Epidermal melanocyte (primary cell): Measurements from ENCODE around the gene ARHGAP9.
A peak's percentile ranks its signal among the peaks of the same experiment; 100 is the strongest.
"Not testable (repeated sequence)": the region's sequence is repeated elsewhere in the genome, so short reads cannot be mapped to it uniquely, and the experiment has no call there.

ENCODE experiments used
- DNase-seq: peaks from one replicate; pipeline ENCODE4 v3.0.0; 2011; ENCODE audit warnings: low spot score; ENCODE audit not compliant: insufficient read length

The ARHGAP9 gene

DNA sequence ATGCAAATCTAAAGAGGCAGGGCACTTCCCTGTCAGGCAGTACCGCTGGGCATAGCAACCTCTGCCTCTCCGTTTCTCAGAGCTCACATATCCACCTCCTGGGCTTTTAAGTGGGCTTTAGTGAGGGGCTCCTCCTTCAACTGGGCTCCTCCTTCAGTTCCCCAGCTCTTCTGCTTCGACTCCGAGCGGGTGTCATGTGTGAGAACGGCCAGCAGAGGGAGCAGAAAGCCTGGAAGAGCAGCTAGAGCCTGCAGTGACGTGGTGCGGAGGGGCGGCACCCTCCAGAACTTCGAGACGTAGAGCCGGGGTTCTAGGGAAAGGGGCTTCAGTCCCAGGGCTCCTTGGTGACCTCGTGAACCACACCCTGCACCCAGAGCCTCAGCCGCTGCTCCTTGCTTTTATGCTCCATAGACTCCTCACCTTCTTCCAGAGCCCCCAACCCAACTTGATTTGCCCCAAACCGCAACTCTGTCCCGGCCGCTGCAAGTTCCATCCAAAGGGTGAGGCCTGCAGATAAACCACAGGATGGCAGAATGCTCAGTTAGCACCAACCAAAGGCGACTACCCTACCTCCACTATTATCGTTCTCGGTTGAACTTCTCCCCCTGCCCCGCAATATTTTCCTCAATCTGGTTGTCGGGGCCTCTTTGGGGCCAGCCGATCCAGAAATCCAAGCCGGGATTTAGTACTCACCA is 20.5 kb downstream of the ARHGAP9 start:
- peak; percentile 80 for DNase-seq

- DNase-seq: no peak
Observed at GRCh38 chr12:57458665-57459054, 21.0 kb downstream of the ARHGAP9 start.

GRCh38 chr12:57456737-57457490 is 22.8 kb downstream of the ARHGAP9 start:
- no peak for DNase-seq

DNA sequence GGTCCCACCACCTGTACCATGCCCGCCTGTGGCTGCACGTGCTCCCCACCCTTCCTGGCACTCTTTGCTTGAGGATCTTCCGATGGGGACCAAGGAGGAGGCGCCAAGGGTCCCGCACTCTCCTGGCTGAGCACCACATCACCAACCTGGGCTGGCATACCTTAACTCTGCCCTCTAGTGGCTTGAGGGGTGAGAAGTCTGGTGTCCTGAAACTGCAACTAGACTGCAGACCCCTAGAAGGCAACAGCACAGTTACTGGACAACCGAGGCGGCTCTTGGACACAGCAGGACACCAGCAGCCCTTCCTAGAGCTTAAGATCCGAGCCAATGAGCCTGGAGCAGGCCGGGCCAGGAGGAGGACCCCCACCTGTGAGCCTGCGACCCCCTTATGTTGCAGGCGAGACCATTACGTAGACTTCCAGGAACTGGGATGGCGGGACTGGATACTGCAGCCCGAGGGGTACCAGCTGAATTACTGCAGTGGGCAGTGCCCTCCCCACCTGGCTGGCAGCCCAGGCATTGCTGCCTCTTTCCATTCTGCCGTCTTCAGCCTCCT is 23.4 kb downstream of the ARHGAP9 start:
- DNase-seq: no peak

DNA sequence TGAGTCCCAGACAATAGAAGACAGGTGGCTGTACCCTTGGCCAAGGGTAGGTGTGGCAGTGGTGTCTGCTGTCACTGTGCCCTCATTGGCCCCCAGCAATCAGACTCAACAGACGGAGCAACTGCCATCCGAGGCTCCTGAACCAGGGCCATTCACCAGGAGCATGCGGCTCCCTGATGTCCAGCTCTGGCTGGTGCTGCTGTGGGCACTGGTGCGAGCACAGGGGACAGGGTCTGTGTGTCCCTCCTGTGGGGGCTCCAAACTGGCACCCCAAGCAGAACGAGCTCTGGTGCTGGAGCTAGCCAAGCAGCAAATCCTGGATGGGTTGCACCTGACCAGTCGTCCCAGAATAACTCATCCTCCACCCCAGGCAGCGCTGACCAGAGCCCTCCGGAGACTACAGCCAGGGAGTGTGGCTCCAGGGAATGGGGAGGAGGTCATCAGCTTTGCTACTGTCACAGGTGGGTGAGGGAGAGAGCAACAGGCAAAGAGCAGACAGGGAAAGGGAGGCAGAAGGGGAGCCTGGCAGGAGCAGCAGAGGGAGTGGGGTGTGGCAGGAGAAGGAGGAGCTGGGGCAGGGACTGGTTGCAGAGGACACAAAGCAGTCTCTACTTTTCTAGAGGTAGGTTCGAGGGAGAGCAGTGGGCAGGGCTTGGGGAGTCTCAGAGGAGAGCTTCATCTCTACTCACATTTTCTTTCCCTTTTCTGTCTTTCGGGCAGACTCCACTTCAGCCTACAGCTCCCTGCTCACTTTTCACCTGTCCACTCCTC is 24.1 kb downstream of the ARHGAP9 start:
- no peak for DNase-seq

- no peak for DNase-seq
Observed at GRCh38 chr12:57454566-57455373, 24.9 kb downstream of the ARHGAP9 start, which contains the start of gene INHBE. Gene INHBE (plus strand): TSS chr12:57455307. CDS start chr12:57455537, 230 bp downstream.

DNA sequence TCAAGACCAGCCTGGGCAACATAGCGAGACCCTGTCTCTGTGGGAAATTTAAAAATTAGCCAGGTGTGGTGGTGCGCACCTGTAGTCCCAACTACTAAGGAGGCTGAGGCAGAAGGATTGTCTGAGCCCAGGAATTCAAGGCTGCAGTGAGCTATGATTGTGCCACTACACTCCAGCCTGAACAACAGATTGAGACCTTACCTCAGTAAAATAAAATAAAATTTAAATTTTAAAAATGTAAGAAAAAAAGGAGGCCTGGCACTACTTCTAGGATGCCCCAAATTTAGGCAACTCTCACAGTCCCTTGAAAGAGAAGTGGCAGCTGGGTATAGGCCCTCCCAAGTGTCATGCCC is 25.5 kb downstream of the ARHGAP9 start:
- no peak for DNase-seq

DNA sequence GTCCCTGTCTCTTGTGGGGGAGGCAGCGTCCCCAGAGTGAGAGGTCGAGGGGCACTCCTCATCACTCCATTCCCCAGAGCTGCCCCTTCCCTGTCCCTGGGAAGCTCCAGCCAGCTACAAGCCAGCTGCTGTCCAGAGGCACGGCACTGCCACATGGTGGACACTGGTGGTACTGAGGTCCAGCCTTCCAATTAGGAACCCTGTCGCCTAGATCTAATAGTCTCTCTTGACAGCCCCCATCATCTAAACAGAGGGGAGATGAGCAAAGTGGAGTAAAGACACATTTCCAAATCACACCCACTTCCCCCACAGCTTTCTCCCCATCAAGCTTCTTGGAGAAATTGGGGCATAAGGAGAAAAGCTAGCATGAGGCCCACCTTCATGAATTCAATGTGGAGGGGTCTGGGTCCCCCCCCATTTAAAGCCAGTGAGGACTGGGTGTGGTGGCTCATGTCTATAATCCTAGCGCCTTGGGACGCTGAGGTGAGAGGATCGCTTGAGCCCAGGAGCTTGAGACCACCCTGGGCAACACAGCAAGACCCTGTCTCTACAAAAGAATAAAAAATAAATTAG is 26.6 kb downstream of the ARHGAP9 start:
- no peak for DNase-seq

DNA sequence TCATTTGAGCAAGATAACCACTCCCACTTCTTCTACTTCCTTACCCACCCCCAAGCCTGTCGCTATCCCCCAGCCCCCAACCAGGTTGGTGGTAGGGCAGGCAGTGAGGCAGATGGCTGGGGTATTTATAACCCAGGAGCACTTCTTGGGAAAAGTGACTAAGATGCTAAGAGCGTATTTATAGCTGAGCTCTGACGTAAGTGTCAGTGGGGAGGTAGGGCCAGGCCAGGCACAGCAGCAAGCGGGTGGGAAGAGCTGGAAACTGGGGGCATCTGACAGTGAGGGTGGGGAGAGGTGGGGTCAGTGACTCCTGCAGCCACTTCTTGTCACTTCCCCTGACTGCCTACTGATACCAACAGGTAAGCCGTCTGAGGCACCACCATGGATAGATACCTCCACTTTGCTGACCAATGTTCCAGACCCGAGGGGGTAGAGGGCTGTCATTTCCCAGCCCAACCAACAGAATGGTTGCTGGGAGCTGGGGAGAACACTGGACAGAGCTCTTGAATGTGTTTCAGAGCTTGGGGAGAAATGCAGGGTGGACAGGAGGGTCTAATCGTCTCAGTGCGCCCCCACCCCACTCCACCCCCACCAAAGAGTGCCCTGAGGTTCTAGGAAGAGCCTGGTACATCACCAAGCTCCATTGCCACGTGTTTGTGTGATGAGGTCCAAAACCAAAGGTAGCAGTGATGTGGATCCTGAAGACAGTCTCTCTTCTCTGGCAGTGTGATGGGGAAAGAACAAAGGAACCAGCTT is 27.3 kb downstream of the ARHGAP9 start:
- no peak for DNase-seq

- no peak for DNase-seq
Observed at GRCh38 chr12:57451233-57451778, 28.4 kb downstream of the ARHGAP9 start.

DNA sequence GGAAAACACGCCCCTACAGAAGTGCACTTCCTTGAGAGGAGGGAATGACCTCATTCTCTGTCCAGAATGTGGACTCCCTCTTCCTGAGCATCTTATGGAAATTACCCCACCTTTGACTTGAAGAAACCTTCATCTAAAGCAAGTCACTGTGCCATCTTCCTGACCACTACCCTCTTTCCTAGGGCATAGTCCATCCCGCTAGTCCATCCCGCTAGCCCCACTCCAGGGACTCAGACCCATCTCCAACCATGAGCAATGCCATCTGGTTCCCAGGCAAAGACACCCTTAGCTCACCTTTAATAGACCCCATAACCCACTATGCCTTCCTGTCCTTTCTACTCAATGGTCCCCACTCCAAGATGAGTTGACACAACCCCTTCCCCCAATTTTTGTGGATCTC is 29.6 kb downstream of the ARHGAP9 start:
- no peak for DNase-seq

- DNase-seq: no peak
Observed at GRCh38 chr12:57449375-57449774, 30.3 kb downstream of the ARHGAP9 start.

DNA sequence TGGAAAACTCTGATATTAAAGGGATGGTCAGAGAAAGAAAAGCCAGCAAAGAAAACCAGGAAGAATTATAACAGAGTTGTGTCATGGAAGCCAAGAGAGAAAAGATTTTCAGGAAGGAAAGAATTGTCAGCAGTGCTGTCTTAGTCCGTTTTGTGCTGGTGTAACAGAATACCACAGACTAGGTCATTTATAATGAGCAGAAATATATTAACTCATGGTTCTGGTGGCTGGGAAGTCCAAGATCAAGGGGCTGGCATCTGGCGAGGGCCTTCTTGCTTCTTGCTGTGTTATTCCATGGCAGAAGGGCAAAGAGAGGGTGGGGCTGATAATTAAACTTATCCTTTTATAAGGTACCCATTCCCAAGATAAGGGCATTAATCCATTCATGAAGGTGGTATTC is 31.0 kb downstream of the ARHGAP9 start:
- DNase-seq: no peak

- DNase-seq: no peak
Observed at GRCh38 chr12:57446292-57446960, 33.2 kb downstream of the ARHGAP9 start.

- no peak for DNase-seq
Observed at GRCh38 chr12:57444744-57445143, 34.9 kb downstream of the ARHGAP9 start.

GRCh38 chr12:57444337-57444736 is 35.3 kb downstream of the ARHGAP9 start:
- not testable (repeated sequence) for DNase-seq

GRCh38 chr12:57441846-57442427 is 37.7 kb downstream of the ARHGAP9 start:
- DNase-seq: no peak

GRCh38 chr12:57441393-57441792 is 38.3 kb downstream of the ARHGAP9 start:
- DNase-seq: not testable (repeated sequence)
